Keratinocyte (primary cell): ENCODE results near the gene CGNL1. TPM values are rescaled to one million over a fixed set of nuclear protein-coding genes. Genes with fewer than 3 reads are reported as not detected.

ENCODE experiments used
- DNase-seq: peaks from one replicate; pipeline ENCODE4 v3.0.0-alpha.2; 2011; ENCODE audit warnings: low read depth, missing footprints, low spot score
- FAIRE-seq: peaks from 2 replicates; lab custom pipeline; 2011; peaks lifted over from hg19 to GRCh38; lab: Jason Lieb, UNC
- H2AFZ ChIP-seq: 2 replicates; pipeline ENCODE4 v1.6.0; 2012; ENCODE audit warnings: low read length, control low read depth, inconsistent platforms; ENCODE audit not compliant: control insufficient read depth
- H3K27ac ChIP-seq: 2 replicates; pipeline ENCODE4 v1.5.1; 2011; ENCODE audit warnings: low read length; ENCODE audit not compliant: control insufficient read depth, insufficient read depth
- H3K27me3 ChIP-seq: 3 replicates; pipeline ENCODE4 v1.6.0; 2011; ENCODE audit warnings: low read length; ENCODE audit not compliant: control insufficient read depth, insufficient read depth; ENCODE audit errors: extremely low read depth
- H3K36me3 ChIP-seq, 2 experiments: 2 replicates in 1 of 2; 3 replicates in 1 of 2; pipeline ENCODE4 v1.5.1; 2011; ENCODE audit warnings: low read length in 2 of 2, mild to moderate bottlenecking in 1 of 2; ENCODE audit not compliant: control insufficient read depth in 2 of 2, insufficient read depth in 2 of 2; ENCODE audit errors: extremely low read depth in 1 of 2
- H3K4me1 ChIP-seq: 3 replicates; pipeline ENCODE4 v1.5.1; 2011; ENCODE audit warnings: low read length; ENCODE audit not compliant: control insufficient read depth, insufficient read depth; ENCODE audit errors: extremely low read depth
- H3K4me2 ChIP-seq: 3 replicates; pipeline ENCODE4 v1.6.0; 2011; ENCODE audit warnings: low read depth, low read length; ENCODE audit not compliant: control insufficient read depth, insufficient read depth; ENCODE audit errors: extremely low read depth
- H3K4me3 ChIP-seq, 3 experiments: fragments of 200-600 bp in 1 of 3; sonication (generic) in 1 of 3; 2 replicates in 2 of 3; 3 replicates in 1 of 3; pipeline ENCODE4 v1.5.1; 2011 to 2016; ENCODE audit warnings: low read length in 3 of 3, mild to moderate bottlenecking in 3 of 3, control low read depth in 2 of 3, inconsistent platforms in 1 of 3, low read depth in 1 of 3, mixed read lengths in 1 of 3, mixed run types in 1 of 3, moderate library complexity in 1 of 3; ENCODE audit not compliant: control insufficient read depth in 2 of 3, insufficient read depth in 2 of 3; ENCODE audit errors: extremely low read depth in 1 of 3
- H3K79me2 ChIP-seq: 2 replicates; pipeline ENCODE4 v1.6.0; 2012; ENCODE audit warnings: low read length; ENCODE audit not compliant: control insufficient read depth, insufficient read depth
- H3K9ac ChIP-seq: 3 replicates; pipeline ENCODE4 v1.6.0; 2011; ENCODE audit warnings: low read length; ENCODE audit not compliant: control insufficient read depth, insufficient read depth; ENCODE audit errors: extremely low read depth
- H3K9me1 ChIP-seq: 3 replicates; pipeline ENCODE4 v1.6.0; 2011; ENCODE audit warnings: low read length; ENCODE audit not compliant: control insufficient read depth, insufficient read depth; ENCODE audit errors: extremely low read depth
- H3K9me3 ChIP-seq: 2 replicates; pipeline ENCODE4 v1.5.1; 2012; ENCODE audit warnings: low read depth, low read length; ENCODE audit not compliant: control insufficient read depth
- H4K20me1 ChIP-seq: 3 replicates; pipeline ENCODE4 v1.6.0; 2011; ENCODE audit warnings: low read length; ENCODE audit not compliant: control insufficient read depth, insufficient read depth; ENCODE audit errors: extremely low read depth
- CTCF ChIP-seq, 3 experiments: IDR thresholded peaks in 1 of 3; conservative IDR thresholded peaks in 1 of 3; optimal IDR thresholded peaks in 1 of 3; 2 replicates in 2 of 3; 3 replicates in 1 of 3; pipeline versions ENCODE3 to v1.5.1; 2011; ENCODE audit warnings: low read length in 3 of 3, mild to moderate bottlenecking in 3 of 3, moderate library complexity in 2 of 3, control low read depth in 1 of 3, inconsistent platforms in 1 of 3; ENCODE audit not compliant: insufficient read depth in 2 of 3; ENCODE audit errors: extremely low read depth in 1 of 3
- EZH2 ChIP-seq: IDR thresholded peaks from one replicate; pipeline ENCODE4 v1.6.1; 2012; ENCODE audit warnings: inconsistent platforms, mild to moderate bottlenecking, low read length, moderate library complexity
- dilution Hi-C: fragments of 300-500 bp; cut with MboI; formaldehyde crosslinking; loops from one replicate; pipeline ENCODE4 v1.7.0; 2020; ENCODE audit warnings: low sequenced_read_pairs; ENCODE audit not compliant: extremely low pct_ligation_motif_present
- polyA plus RNA-seq, 5 experiments: library from polyadenylated mRNA; depleted of rRNA in 3 of 5; stranded (reverse) in 3 of 5; stranded (forward) in 1 of 5; unstranded in 1 of 5; fragments of >200 nt; gene quantifications; 1 replicate in 1 of 5; 2 replicates in 3 of 5; 3 replicates in 1 of 5; pipeline versions ENCODE4 v1.2.1 to v1.2.3, GENCODE V29; 2011 to 2012; ENCODE audit warnings: missing spikeins in 2 of 5, low read depth in 1 of 5, low replicate concordance in 1 of 5

CGNL1 gene
- polyA plus RNA-seq, 1 donor (not counting 4 experiments of a cell fraction or from before 2014, with no cell fraction given), result 0.05 TPM

DNA sequence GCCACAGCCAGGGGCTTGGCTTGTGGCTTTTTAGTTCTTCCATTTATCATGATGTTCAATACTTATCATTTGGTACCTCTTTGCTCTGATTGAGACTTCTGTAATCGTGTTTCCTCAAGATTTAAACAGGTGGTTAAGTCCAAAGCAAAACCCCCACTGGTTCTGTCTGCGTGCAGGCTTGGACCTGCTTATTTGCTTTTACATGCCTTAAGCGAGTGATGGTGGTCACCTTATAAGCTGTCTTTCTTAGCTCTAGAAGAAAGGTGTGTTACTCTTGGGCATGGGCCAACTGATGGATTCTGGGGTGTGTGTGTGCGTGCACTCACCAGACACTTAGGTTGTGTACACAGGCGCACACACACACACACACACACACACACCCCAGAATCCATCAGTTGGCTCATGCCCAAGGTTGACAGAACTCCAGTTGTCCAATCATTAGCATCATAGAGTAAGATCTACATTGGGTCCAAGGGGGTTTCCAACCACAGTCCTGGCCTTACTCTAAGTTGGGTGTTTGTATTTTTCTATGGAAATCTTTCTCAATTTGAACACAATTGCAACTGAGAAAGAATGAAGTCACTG lies 216.6 kb downstream of the CGNL1 start:
- no peaks in the 10 kb centered on the region for H4K20me1 ChIP-seq
- no peak for TF ChIP-seq EZH2
- TF ChIP-seq CTCF (optimal IDR thresholded peaks at IDR 0.05 in 1 of 3, IDR thresholded peaks at IDR 0.05 in 1 of 3, conservative IDR thresholded peaks at IDR 0.05 in 1 of 3; ENCODE audit: extremely low read depth in 1 of 3, insufficient read depth in 2 of 3, low read length in 3 of 3), result no peak
- FAIRE-seq (no peak), DNase-seq (no peak)
- no peaks in the 10 kb centered on the region for H3K36me3 ChIP-seq
- H3K79me2 ChIP-seq, result no peaks in the 10 kb centered on the region
- dilution Hi-C loops, result no loop called here
- H3K4me3 ChIP-seq, result no peak overlapping the region
- H3K27me3 ChIP-seq, result no peaks in the 10 kb centered on the region
- no peaks in the 10 kb centered on the region for H3K9me1 ChIP-seq
- H3K9ac ChIP-seq, result no peak overlapping the region
- no peaks in the 10 kb centered on the region for H3K9me3 ChIP-seq
- peak overlapping the region; percentile 76 for H3K4me2 ChIP-seq
- H3K27ac ChIP-seq, result no peak overlapping the region
- peaks cover 29% of the 10 kb centered on the region for H3K4me1 ChIP-seq
- H2AFZ ChIP-seq, result no peak overlapping the region

DNA sequence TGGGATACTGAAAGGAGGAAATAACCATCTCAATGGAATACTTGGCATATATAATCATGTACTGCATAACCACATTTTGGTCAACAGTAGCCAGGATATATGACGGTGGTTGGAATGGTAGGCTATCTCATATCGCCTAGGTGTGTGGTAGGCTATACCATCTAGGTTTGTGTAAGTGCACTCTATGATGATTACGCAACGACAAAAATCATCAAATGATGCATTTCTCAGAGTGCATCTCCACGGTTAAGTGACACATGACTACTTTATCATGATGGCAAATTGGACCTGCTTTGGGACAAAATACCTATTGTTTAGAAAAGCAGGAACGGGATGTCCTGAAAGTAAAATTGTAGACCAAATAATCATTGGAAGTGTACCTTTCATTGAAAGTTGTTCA lies 218.2 kb downstream of the CGNL1 start:
- TF ChIP-seq EZH2 (no peak), CTCF (optimal IDR thresholded peaks at IDR 0.05 in 1 of 3, IDR thresholded peaks at IDR 0.05 in 1 of 3, conservative IDR thresholded peaks at IDR 0.05 in 1 of 3; ENCODE audit: extremely low read depth in 1 of 3, insufficient read depth in 2 of 3, low read length in 3 of 3) (no peak)
- H3K4me3 ChIP-seq, result no peak overlapping the region
- H3K9me1 ChIP-seq, result no peaks in the 10 kb centered on the region
- H2AFZ ChIP-seq, result no peak overlapping the region
- FAIRE-seq, result peak; percentile 5
- H3K9me3 ChIP-seq, result no peaks in the 10 kb centered on the region
- H3K4me1 ChIP-seq, result peaks cover 19% of the 10 kb centered on the region
- no peaks in the 10 kb centered on the region for H3K27me3 ChIP-seq
- no peak overlapping the region for H3K27ac ChIP-seq
- no peaks in the 10 kb centered on the region for H4K20me1 ChIP-seq
- DNase-seq, result no peak
- no peaks in the 10 kb centered on the region for H3K79me2 ChIP-seq
- H3K36me3 ChIP-seq, result no peaks in the 10 kb centered on the region
- dilution Hi-C loops, result no loop called here
- H3K9ac ChIP-seq, result no peak overlapping the region
- no peak overlapping the region for H3K4me2 ChIP-seq
